ENCODE measurements around the gene CYP3A5.

DNA sequence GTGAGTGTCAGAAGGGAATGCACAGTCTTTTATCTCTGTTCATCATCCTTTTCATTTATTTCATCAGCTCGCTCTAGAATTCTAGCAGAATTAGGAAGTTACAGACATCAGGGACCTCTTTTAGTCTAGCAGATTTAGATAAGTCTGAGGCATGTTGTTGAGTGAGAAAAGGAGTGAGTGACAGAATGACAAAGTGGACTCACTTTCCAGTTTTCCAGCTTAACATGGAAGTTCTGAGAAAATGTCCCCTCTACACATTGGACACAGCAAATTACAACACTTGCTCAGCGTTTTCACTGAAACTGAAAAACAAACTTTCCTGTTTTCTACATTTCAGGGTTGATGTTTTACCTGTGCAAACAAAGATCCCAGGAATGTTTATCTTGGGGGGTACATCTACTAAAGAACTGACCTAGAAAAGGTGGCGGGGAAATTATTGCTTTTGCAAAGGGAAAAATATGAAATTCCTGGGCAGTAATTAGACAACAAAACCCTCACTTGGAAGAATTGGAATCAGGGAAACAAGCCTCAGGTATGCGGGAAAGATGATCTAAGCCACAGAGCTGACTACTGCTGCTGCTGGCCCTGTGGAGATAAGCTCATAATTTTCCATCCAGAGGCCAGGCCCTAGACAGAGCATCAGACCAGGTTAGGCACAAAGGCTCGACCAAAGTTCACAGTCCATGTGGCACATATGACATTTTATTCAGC, 14.6 kb upstream of the CYP3A5 start:
- TF ChIP-seq CTCF (IDR thresholded peaks at IDR 0.05) (no peak), POLR2A (IDR thresholded peaks at IDR 0.05) (no peak)

Measured in adrenal gland (tissue), 5 donors.